HFFc6 (cell line): ENCODE data around the gene ADGRV1. TPM values are rescaled to one million over a fixed set of nuclear protein-coding genes. Genes with fewer than 3 reads are reported as not detected.
A peak's percentile ranks its signal among the peaks of the same experiment; 100 is the strongest.

Experiments
- DNase-seq: peaks from one replicate; pipeline ENCODE4 v3.0.0-alpha.2; 2018
- H3K27ac Mint-ChIP-seq: 2 replicates; pipeline ENCODE4 v1.8.0; 2020; ENCODE audit warnings: mild to moderate bottlenecking, mixed read lengths
- H3K27me3 Mint-ChIP-seq: 2 replicates; pipeline ENCODE4 v1.8.0; 2021; ENCODE audit warnings: mild to moderate bottlenecking, moderate library complexity, mixed read lengths; ENCODE audit not compliant: insufficient read depth
- H3K36me3 Mint-ChIP-seq: 2 replicates; pipeline ENCODE4 v1.8.0; 2021; ENCODE audit warnings: low read depth, mixed read lengths
- H3K4me1 Mint-ChIP-seq: 2 replicates; pipeline ENCODE4 v1.8.0; 2020; ENCODE audit warnings: low read depth, mixed read lengths
- H3K4me3 Mint-ChIP-seq: 2 replicates; pipeline ENCODE4 v1.8.0; 2020; ENCODE audit warnings: mild to moderate bottlenecking, moderate library complexity, mixed read lengths
- H3K9me3 Mint-ChIP-seq: 2 replicates; pipeline ENCODE4 v1.8.0; 2020; ENCODE audit warnings: mild to moderate bottlenecking, mixed read lengths
- total RNA-seq, 6 experiments: library from RNA; stranded (reverse); fragmentation: NEBNext Ultra II Directional; extraction: Animal tissue kit (Norgen Biotek cat#: 25700); gene quantifications; 2 replicates in 1 of 6; 3 replicates in 5 of 6; pipeline ENCODE4 v1.2.3, GENCODE V29; 2021
- TF ChIP-seq, protein P1 (sequence below): fragments of 200-600 bp; sonication (generic); IDR thresholded peaks from 2 replicates; pipeline ENCODE4 v1.5.0; 2021; ENCODE audit warnings: antibody characterized with exemption, mild to moderate bottlenecking

Gene ADGRV1
- total RNA-seq, 6 experiments from 2014 or later, result not detected

DNA sequence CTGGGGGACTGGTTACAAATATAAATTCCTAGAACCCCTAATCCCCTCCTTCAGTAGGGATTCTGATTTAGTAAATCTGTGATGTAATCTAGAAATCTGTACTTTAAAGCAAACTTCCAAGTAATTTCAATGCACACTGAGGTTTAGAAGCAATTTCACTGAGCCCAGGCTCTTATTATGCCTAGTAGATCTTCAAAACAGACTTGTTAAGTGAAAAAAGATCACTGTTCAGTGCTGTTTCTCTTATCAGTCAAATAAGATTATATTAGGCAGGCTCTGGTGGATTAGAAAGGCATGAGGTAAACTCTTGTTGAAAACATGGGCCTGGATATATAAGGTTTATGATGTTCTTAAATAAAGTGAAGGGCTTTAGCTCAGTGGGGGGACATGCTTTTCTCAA is 293.9 kb downstream of the ADGRV1 start:
- H3K9me3 Mint-ChIP-seq, result no peaks in the 10 kb centered on the region
- no peaks in the 10 kb centered on the region for H3K4me1 Mint-ChIP-seq
- no peak overlapping the region for H3K27ac Mint-ChIP-seq
- no peak overlapping the region for H3K4me3 Mint-ChIP-seq
- no peak for DNase-seq
- TF ChIP-seq, protein P1, sequence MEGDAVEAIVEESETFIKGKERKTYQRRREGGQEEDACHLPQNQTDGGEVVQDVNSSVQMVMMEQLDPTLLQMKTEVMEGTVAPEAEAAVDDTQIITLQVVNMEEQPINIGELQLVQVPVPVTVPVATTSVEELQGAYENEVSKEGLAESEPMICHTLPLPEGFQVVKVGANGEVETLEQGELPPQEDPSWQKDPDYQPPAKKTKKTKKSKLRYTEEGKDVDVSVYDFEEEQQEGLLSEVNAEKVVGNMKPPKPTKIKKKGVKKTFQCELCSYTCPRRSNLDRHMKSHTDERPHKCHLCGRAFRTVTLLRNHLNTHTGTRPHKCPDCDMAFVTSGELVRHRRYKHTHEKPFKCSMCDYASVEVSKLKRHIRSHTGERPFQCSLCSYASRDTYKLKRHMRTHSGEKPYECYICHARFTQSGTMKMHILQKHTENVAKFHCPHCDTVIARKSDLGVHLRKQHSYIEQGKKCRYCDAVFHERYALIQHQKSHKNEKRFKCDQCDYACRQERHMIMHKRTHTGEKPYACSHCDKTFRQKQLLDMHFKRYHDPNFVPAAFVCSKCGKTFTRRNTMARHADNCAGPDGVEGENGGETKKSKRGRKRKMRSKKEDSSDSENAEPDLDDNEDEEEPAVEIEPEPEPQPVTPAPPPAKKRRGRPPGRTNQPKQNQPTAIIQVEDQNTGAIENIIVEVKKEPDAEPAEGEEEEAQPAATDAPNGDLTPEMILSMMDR, result no peak
- no peaks in the 10 kb centered on the region for H3K36me3 Mint-ChIP-seq
- H3K27me3 Mint-ChIP-seq, result peaks cover under 1% of the 10 kb centered on the region; the same call in 1 of the 2 replicates

GRCh38 chr5:90853750-90854149 is 295.2 kb downstream of the ADGRV1 start:
- no peak for DNase-seq
- Mint-ChIP-seq H3K36me3 (no peaks in the 10 kb centered on the region), H3K4me1 (no peaks in the 10 kb centered on the region), H3K27ac (no peak overlapping the region), H3K9me3 (no peaks in the 10 kb centered on the region), H3K27me3 (peaks cover 1% of the 10 kb centered on the region; the same call in 1 of the 2 replicates), H3K4me3 (no peak overlapping the region)
- TF ChIP-seq, protein P1, result no peak

DNA sequence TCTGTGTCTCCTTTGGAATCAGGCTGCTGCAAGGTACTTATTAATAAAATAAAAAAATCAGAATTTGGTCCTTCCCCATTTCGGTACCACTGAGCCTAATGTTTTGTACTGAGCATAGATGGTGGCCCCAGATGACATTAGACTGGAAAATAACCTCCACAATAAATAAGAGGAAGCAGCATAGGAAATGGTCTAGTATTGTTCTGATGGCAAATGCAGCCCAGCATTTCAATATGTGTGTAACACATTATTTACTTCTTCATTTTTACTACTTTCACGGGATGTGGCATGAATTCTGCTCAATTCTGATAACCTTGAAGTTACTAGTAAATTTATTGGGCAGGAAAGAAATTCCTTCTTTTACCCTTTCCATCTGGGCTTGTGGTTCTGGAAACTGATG is 295.6 kb downstream of the ADGRV1 start:
- Mint-ChIP-seq H3K4me1 (no peaks in the 10 kb centered on the region), H3K27me3 (peaks cover 1% of the 10 kb centered on the region; the same call in 1 of the 2 replicates), H3K36me3 (no peaks in the 10 kb centered on the region), H3K4me3 (no peak overlapping the region), H3K9me3 (no peaks in the 10 kb centered on the region), H3K27ac (no peak overlapping the region)
- no peak for DNase-seq
- TF ChIP-seq, protein P1, result no peak

- TF ChIP-seq, protein P1, result no peak
- Mint-ChIP-seq H3K27ac (no peak overlapping the region), H3K36me3 (no peaks in the 10 kb centered on the region), H3K4me3 (no peak overlapping the region), H3K4me1 (no peaks in the 10 kb centered on the region), H3K9me3 (no peaks in the 10 kb centered on the region), H3K27me3 (peaks cover 1% of the 10 kb centered on the region; the same call in 1 of the 2 replicates)
- DNase-seq, result no peak
Measured at GRCh38 chr5:90855296-90856010, 296.9 kb downstream of the ADGRV1 start.

- Mint-ChIP-seq H3K9me3 (no peaks in the 10 kb centered on the region), H3K27me3 (peaks cover 1% of the 10 kb centered on the region; the same call in 1 of the 2 replicates), H3K36me3 (no peaks in the 10 kb centered on the region), H3K27ac (no peak overlapping the region), H3K4me1 (no peaks in the 10 kb centered on the region), H3K4me3 (no peak overlapping the region)
- no peak for DNase-seq
- TF ChIP-seq, protein P1, result peak; percentile 35
Measured at GRCh38 chr5:90861843-90862586, 303.4 kb downstream of the ADGRV1 start.
